Motor neuron (in vitro differentiated cells): ENCODE data around the gene FAM107A. TPM values are rescaled to one million over a fixed set of nuclear protein-coding genes. Genes with fewer than 3 reads are reported as not detected.
A peak's percentile ranks its signal among the peaks of the same experiment; 100 is the strongest.

Experiments used
- ATAC-seq, 8 experiments: fragments of 200-7000 bp; cut with Tn5 transposase; replicated peaks in 6 of 8; 2 replicates each; pipeline ENCODE4 v1.8.0; 2021; ENCODE audit warnings: mild to moderate bottlenecking in 8 of 8, moderate library complexity in 8 of 8
- H3K27ac ChIP-seq, 2 donors: fragments of 250-450 bp; sonication (Bioruptor Pico); 2 replicates each; pipeline ENCODE4 v1.9.0; 2021; ENCODE audit warnings: antibody characterized with exemption in 2 of 2, mild to moderate bottlenecking in 2 of 2, moderate library complexity in 1 of 2
- H3K4me1 ChIP-seq, 2 donors: fragments of 250-450 bp; sonication (Bioruptor Pico); replicated peaks in 1 of 2; 2 replicates each; pipeline ENCODE4 v1.6.1; 2021; ENCODE audit warnings: antibody characterized with exemption in 2 of 2, mild to moderate bottlenecking in 2 of 2, moderate library complexity in 1 of 2
- H3K4me3 ChIP-seq, 5 donors: fragments of 250-450 bp; sonication (Bioruptor Pico); 2 replicates each; pipeline ENCODE4 v1.9.0; 2021; ENCODE audit warnings: antibody characterized with exemption in 5 of 5, mild to moderate bottlenecking in 5 of 5, moderate library complexity in 4 of 5
- WGBS, 10 experiments: fragments of 450-650 bp; shearing (Covaris generic); methylation state at CpG; one replicate each; pipeline ENCODE4 v1.0.0; 2022; 5-methylcytosine and 5-hydroxymethylcytosine counted together
- in situ Hi-C, 9 experiments: fragments of 400-800 bp; cut with MboI; loops; one replicate each; pipeline ENCODE4 v1.15.0; 2021; ENCODE audit warnings: low sequenced_read_pairs in 9 of 9, low pct_unique_long_range_greater_than_20kb in 2 of 9; ENCODE audit not compliant: unreplicated experiment in 9 of 9
- total RNA-seq, 8 experiments: library from RNA; unstranded; fragments of 300-600 nt; gene quantifications; 2 replicates each; pipeline versions ENCODE4 v1.2.3 to v1.2.4, GENCODE V29; 2022

FAM107A gene
- total RNA-seq, 8 experiments from 2014 or later: 0.27 to 7.3 (median 1.3) TPM

DNA sequence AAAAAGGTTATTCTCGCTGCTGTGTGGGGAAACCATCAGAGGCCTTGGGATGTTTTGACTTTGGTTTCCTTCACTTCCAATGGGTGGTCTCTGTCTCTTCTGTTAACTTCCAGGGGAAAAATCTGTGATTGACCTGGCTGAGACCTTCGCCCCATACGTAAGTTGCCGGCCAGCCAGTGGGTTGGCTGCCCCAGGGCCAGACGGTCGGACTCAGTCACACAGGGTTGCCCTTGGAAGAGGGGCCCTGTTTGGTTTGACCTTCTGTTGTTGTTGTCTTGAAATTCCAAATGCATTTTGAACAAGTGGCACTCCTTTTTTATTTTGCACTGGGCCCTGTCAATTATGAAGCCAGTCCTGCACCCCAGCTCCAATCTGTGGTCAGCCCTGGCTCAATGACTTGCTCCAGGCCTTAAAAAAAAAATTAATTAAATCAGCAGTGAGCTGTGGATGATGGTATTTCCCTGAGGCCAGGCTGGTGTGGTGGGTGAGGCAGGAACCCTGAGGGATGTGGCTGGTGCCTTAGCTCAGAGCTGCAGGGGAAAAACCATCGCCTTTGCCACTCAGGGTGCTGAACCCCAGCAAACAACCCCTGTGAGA, 4.5 kb downstream of the FAM107A start:
- H3K4me3 ChIP-seq: no peak overlapping the region
- ATAC-seq: no peak
- H3K4me1 ChIP-seq: peaks cover 14 to 21% of the 10 kb centered on the region in 2 donors
- 90 to 100% (median 99%) methylated on average over 2 to 6 of the region's 7 CpGs; no CpG with 5 or more reads in 4 of the 10 experiments for WGBS, 10 experiments
- H3K27ac ChIP-seq: no peak overlapping the region
- in situ Hi-C loops: loop anchor here in 1 of 9 experiments (10.0 kb wide), 1 partner anchor 52 kb away; no protein-coding TSS in a partner anchor

DNA sequence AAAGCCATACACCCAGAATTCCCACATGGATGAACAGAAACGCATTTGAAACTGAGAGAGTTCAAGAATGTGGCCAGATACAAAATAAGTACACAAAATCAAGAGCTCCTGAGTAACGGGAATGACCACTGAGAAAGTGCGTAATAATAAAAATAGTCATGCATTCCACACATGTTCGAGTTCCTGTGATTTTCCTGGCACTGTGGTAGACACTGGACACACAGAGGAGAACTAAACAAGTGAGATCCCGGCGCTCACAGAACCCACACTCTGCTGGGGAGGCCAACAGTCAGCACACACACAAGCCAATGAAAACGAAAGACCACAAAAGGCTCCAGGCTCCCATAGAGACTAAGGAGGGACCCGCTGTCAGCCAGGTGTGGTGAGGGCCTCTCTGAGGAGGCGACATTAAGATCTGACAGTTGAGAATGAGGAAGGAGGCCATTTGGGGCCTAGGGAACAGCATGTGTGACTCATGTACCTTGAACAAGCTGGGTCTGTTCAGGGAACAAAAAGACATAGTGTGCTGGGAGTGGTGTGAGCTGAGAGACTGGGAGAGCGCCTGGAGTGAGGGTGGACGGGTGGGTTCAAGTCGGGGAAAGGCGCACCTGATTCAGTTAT, 5.1 kb downstream of the FAM107A start:
- in situ Hi-C loops: loop anchor here in 1 of 9 experiments (10.0 kb wide), 1 partner anchor 53 kb away; no protein-coding TSS in a partner anchor
- no peak overlapping the region for H3K4me3 ChIP-seq
- peaks cover 8 to 15% of the 10 kb centered on the region in 2 donors for H3K4me1 ChIP-seq
- WGBS, 10 experiments: 57 to 100% (median 86%) methylated on average over 2 to 12 of the region's 13 CpGs; no CpG with 5 or more reads in 1 of the 10 experiments
- no peak for ATAC-seq
- H3K27ac ChIP-seq: no peak overlapping the region

DNA sequence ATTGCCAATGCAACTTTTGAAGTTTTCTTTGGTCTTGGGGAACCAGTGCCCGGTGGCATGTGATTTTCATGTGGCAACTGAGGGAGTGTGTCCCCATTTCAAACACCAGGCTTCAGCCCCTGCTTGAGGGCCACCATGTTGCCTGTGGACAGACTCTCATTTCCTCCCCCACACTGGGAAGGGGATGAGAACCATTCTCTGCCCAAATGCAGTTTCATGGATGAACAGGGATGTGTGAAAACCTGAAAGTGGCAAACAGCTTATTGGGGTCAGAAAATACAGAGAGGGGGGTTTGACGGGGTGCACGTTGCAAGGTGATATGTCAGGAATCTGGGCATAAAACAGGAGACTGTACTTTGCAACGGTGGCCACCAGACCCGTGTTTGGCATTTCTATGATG, 6.3 kb downstream of the FAM107A start:
- peaks cover under 1 to 4% of the 10 kb centered on the region in 2 donors for H3K4me1 ChIP-seq
- H3K27ac ChIP-seq: no peak overlapping the region
- no peak for ATAC-seq
- 61 to 100% (median 96%) methylated on average over 2 to 4 of the region's 5 CpGs; no CpG with 5 or more reads in 3 of the 10 experiments for WGBS, 10 experiments
- in situ Hi-C loops: loop anchor here in 1 of 9 experiments (10.0 kb wide), 1 partner anchor 54 kb away; no protein-coding TSS in a partner anchor
- H3K4me3 ChIP-seq: no peak overlapping the region

DNA sequence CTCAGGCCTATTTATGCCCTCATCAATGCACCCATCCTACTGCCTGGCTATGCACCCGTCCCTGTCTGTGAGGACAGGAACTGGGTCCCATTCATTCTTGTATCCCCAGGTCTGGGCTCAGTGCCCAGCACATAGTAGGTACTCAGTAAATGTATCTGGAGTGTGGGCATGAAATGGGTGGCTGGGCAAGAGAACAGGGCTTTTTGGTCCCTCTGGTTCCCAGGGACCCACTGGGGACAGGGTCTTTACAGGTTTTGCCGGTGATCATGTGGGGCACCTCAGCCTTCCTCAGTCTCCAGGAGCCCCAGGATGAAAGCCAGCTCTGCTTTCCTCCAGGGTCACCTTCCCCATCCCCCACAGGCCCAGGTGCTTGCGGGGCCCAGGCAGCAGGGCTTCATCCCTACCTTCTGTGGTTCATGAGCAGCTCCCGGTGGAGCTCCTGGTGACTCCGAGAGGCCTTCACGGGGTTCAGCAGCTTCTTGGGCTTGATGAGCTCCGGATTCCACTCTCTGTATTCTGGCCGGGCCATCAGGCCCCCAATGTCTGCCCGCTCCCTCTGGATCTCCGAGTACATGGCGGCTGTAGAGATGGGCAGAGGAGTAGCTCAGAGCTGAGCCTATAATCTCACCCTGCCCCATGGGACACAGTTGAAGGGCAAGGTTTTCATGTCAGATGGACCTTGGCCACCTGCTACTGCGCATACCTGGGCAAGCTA, 7.7 kb downstream of the FAM107A start:
- Histone ChIP-seq H3K4me3 (no peak overlapping the region), H3K4me1 (peaks cover 0 to 7% of the 10 kb centered on the region in 2 donors), H3K27ac (no peak overlapping the region)
- no peak for ATAC-seq
- WGBS, 10 experiments: 53 to 100% (median 96%) methylated on average over 1 to 4 of the region's 12 CpGs; no CpG with 5 or more reads in 3 of the 10 experiments
- in situ Hi-C loops: loop anchor here in 1 of 9 experiments (10.0 kb wide), 1 partner anchor 55 kb away; no protein-coding TSS in a partner anchor

DNA sequence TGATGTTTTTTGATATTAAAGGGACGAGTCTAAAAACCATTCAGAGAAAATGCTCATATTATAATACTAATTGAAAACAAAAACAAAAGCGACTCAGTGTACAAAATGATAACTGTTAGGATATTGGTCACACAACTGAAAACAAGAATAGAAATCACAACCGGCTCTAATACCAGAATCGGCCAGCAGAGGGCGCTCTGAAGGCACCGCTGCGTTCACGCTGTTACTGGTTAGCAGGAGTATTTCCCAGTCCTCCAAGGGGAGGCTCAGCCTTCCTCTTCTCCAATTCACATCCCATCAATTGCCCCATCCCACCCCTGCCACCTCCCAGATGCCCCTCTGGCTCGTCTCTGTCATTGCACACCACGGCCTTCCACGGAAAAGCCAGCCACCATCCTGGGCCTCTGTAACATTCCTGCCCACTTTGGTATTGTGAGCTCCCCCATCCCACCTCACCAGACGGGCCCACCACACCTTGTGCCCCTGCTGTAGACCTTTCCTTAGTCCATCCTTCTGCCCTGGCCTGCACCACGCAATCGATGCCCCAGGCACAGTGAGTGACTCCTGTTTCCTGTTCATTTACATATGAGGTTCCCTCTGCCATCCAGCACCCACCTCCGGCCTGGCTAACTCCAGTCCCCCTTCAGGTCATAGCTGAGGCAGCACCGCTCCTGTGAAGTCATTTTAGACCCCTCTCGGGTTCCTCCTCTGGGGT, 8.5 kb downstream of the FAM107A start:
- 0 to 21% (median 6%) methylated on average over 1 to 10 of the region's 17 CpGs for WGBS, 10 experiments
- Histone ChIP-seq H3K27ac (no peak overlapping the region), H3K4me1 (peaks cover 0 to 7% of the 10 kb centered on the region in 2 donors), H3K4me3 (no peak overlapping the region)
- in situ Hi-C loops: no loop called here
- ATAC-seq: peak in 7 of 8 experiments; percentile 33 to 80 (median 58)

DNA sequence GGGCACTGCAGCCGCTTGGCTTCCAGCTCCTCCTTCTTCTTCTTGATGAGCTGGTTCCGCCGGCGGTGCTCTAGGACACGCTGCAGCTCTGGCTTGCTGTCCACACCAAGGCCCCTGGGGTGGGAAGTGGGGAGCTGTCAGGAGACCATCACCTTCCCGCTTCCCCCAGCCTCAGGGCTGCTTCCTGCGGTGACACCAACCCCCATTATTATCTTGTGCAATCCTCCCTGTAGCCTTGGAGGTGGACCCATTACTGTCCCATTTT, 10.0 kb downstream of the FAM107A start:
- in situ Hi-C loops: no loop called here
- 82 to 100% (median 96%) methylated on average over 2 to 3 of the region's 7 CpGs; no CpG with 5 or more reads in 6 of the 10 experiments for WGBS, 10 experiments
- Histone ChIP-seq H3K27ac (no peak overlapping the region), H3K4me3 (no peak overlapping the region), H3K4me1 (peaks cover 0 to 7% of the 10 kb centered on the region in 2 donors)
- ATAC-seq: no peak

DNA sequence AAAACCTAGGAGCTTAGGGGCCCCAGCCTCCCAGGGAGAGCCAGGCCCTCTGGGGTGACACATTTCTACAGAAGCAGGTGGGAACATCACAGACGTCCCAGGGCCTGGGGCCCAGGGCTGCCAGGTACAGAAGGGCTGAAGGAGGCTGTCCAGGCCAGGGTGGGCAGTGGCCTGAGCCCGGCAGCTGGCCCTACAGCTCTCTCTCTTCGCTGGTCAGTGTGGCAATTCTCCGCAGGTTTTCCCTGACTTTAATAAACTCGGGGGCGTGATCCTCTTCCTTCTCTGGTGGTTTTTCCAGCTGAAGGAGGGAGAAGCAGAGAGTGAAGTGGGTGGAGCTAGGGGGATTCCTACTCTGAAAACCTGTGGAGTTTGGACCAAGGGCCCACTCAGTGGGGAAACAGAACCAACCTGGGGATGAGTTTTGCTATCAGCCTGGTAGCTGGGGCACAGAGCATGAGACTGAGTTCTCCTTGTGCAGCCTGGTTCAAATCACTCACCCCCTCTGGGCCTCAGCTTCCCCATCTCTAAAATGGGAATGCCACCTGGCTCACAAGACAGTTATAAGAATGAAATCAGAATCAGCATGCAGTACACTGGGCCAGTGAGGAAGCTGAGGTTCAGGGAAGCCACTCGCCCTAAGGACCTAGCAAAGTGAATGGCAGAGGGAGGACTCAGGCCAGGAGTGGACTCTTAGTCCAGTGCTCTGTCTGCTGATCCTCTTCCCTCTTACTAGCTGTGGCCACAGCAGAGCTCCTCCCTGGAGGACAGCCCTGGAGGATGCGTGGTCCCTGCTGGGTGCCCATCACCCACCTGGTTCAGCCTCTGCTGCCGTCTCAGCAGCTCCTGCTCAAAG, 10.6 kb downstream of the FAM107A start:
- 40 to 93% (median 73%) methylated on average over 1 to 6 of the region's 9 CpGs; no CpG with 5 or more reads in 4 of the 10 experiments for WGBS, 10 experiments
- Histone ChIP-seq H3K27ac (no peak overlapping the region), H3K4me1 (peaks cover 0 to 7% of the 10 kb centered on the region in 2 donors), H3K4me3 (no peak overlapping the region)
- ATAC-seq: no peak
- in situ Hi-C loops: no loop called here

DNA sequence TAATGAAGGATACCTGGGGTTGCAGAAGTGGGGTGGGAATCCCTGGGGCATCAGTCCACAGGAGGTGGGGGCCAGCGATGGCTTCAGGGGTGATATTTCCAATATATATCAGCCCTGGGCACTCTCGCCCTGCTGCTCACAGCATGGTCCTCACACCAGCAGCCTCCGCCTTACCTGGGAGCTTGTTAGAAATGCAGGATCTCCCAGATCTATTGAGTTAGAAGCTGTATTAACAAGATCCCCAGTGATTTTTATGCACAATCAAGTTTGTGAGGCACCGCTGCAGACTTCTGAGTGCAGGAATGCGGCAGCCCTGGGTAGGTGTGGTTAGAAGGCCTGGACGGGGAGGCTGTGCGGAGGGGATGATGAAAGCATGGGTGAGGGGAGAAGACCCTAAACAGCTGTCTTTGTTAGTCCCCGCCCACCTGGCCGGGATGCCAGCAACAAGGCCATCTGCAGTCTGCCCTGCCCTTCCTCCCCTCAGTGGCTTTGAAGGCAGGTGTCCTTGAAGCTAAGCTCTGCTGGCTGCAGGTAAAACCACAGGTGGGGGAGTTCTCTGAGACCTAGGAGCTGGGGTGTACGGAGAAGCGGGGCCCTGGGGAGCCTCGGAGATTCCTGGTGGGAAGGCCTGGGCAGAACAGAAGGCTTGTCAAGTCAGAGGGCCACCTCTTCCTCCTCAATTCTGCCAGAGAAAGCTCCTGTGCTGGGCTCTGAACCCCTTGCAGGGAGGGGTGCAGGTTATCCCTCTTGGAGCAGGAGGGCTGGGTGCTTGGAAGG, 11.4 kb downstream of the FAM107A start:
- in situ Hi-C loops: no loop called here
- Histone ChIP-seq H3K27ac (no peak overlapping the region), H3K4me3 (no peak overlapping the region), H3K4me1 (peaks cover 0 to 7% of the 10 kb centered on the region in 2 donors)
- WGBS, 10 experiments: 20 to 100% (median 81%) methylated on average over 1 to 6 of the region's 12 CpGs; no CpG with 5 or more reads in 4 of the 10 experiments
- ATAC-seq: no peak

DNA sequence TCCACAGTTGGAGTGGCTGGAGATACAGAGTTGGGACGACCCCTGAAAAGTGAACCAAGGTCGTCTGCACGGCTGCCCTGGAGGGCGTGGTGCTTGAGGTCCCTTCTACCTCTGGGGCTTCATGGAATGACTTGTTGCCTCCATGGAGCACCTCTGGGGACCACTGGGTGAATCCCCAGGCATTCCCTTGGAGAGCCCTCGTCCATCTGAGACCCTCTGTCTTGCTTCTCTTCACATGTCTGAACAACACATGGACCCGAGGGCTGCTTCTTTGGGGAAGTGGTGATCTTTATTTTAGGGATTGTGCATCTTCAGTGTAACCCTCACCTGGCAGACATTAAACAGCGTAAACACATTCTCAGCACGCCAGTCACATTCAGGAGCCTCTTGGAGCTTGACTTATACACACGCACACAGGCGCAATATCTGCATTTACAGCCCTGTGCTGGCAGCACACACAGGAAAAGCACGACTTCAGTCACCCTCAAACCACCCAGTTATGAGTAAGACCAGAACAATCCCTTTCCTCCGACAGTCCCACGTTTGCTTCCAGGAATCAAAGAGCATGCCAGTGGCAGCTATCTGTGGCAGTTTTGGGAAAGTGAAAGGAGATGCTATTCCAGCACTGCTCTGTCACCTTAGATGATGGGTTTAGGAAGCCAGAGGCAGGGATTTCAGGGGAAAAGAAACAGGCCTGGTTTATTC, 12.6 kb downstream of the FAM107A start:
- H3K4me3 ChIP-seq: no peak overlapping the region
- ATAC-seq: peak in 2 of 8 experiments; percentile 41 to 50
- 35 to 95% (median 68%) methylated on average over 2 to 6 of the region's 13 CpGs; no CpG with 5 or more reads in 1 of the 10 experiments for WGBS, 10 experiments
- H3K4me1 ChIP-seq: peaks cover 0 to 7% of the 10 kb centered on the region in 2 donors
- H3K27ac ChIP-seq: no peak overlapping the region
- in situ Hi-C loops: no loop called here

DNA sequence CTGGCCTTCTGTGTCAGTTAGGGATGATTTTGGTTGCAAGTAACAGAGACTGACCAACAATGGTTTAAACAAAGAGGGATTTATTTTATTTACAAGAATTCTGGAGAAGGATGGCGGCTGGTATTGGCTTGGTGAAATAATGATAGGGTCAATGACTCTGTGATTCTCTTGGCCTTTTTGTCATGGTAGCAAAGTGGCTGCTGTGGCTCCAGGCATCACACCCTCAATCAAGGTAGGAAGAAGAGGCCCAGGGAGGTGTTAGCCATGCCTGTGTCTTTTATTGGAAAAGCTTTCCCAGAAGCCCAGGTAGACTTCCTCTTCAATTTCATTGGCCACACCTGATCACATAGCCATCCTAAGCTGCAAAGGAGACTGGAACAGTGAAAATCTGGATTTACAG, 13.1 kb downstream of the FAM107A start:
- Histone ChIP-seq H3K4me3 (no peak overlapping the region), H3K4me1 (peaks cover 0 to 7% of the 10 kb centered on the region in 2 donors), H3K27ac (no peak overlapping the region)
- ATAC-seq: no peak
- in situ Hi-C loops: no loop called here
- 50 to 100% (median 86%) methylated on average over 1 of the region's 1 CpG; no CpG with 5 or more reads in 3 of the 10 experiments for whole genome bisulfite sequencing, 10 experiments

DNA sequence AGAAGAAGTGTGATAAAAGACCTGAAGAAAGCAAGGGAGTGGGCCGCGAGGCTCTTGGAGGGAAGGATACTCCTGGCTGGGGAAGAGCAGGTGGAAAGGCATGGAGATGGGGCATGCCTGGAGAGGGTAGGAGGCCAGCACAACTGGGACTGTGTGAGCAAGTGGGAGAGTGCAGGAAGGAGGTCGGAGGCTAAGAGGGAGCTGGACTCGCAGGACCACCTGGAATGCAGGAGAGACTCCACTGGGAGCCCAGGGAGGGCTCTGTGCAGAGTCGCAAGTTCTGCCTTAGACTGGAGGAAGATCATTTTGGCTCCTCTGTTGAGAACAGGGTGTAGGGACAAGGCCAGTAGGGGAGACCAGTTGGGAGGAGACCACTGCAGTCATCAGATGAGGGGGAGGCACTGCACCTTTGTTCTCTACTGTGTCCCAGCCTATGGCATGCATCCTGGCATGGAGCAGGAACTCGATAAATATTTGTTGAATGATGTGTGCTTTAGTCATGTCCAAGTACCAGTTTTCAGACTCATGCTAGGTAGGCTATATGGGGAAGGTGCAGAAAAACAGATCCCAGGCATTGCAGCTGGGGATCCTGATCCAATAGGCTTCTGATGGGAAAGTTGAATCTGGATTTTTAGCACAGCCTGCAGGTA, 13.7 kb downstream of the FAM107A start:
- in situ Hi-C loops: no loop called here

More for the DNA sequence above, 13.7 kb downstream of the FAM107A start:
- Histone ChIP-seq H3K4me1 (peaks cover 0 to 7% of the 10 kb centered on the region in 2 donors), H3K4me3 (no peak overlapping the region), H3K27ac (no peak overlapping the region)
- 60 to 100% (median 90%) methylated on average over 1 to 6 of the region's 6 CpGs for WGBS, 10 experiments
- peak in 1 of 8 experiments; percentile 43 for ATAC-seq
